ENCODE results near the gene HIPK1.

Gene HIPK1

DNA sequence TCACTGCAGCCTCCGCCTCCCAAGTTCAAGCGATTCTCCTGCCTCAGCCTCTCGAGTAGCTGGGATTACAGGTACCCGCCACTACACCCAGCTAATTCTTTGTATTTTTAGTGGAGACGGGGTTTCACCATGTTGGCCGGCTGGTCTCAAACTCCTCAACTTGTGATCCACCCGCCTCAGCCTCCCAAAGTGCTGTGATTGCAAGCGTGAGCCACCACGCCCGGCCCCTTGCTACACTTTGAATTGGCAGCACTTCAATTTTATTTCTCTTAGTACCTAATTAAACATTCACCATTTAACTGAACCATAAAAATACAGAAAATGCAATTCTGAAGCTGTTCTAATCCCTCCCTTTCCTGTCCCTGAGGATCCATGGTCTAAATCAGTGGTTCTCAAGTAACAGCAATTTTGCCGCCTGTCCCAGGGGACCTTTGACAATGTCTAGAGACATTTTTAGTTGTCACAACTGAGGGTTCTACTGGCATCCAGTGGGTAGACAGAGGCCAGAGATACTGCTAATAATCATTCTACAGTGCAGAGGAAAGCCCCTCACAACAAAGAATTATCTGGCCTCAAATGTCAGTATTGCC, 37.4 kb upstream of the HIPK1 start:
- TF ChIP-seq, protein P1, sequence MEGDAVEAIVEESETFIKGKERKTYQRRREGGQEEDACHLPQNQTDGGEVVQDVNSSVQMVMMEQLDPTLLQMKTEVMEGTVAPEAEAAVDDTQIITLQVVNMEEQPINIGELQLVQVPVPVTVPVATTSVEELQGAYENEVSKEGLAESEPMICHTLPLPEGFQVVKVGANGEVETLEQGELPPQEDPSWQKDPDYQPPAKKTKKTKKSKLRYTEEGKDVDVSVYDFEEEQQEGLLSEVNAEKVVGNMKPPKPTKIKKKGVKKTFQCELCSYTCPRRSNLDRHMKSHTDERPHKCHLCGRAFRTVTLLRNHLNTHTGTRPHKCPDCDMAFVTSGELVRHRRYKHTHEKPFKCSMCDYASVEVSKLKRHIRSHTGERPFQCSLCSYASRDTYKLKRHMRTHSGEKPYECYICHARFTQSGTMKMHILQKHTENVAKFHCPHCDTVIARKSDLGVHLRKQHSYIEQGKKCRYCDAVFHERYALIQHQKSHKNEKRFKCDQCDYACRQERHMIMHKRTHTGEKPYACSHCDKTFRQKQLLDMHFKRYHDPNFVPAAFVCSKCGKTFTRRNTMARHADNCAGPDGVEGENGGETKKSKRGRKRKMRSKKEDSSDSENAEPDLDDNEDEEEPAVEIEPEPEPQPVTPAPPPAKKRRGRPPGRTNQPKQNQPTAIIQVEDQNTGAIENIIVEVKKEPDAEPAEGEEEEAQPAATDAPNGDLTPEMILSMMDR (IDR thresholded peaks at IDR 0.05; ENCODE audit: low read depth, low read length), result no peak
- no peak for DNase-seq (ENCODE audit: extremely low read depth, low read depth)

- TF ChIP-seq, protein P1 (IDR thresholded peaks at IDR 0.05; ENCODE audit: low read depth, low read length), result no peak
- DNase-seq (ENCODE audit: extremely low read depth, low read depth), result no peak
These were observed 35.9 kb upstream of the HIPK1 start for GRCh38 chr1:113893267-113893666.

- TF ChIP-seq, protein P1 (IDR thresholded peaks at IDR 0.05; ENCODE audit: low read depth, low read length), result no peak
- DNase-seq (ENCODE audit: extremely low read depth, low read depth), result no peak
These were observed 34.0 kb upstream of the HIPK1 start for GRCh38 chr1:113895098-113895497.

GRCh38 chr1:113895961-113896360, 33.2 kb upstream of the HIPK1 start:
- TF ChIP-seq, protein P1 (IDR thresholded peaks at IDR 0.05; ENCODE audit: low read depth, low read length), result no peak
- DNase-seq (ENCODE audit: extremely low read depth, low read depth), result no peak

GRCh38 chr1:113898241-113898814, 30.8 kb upstream of the HIPK1 start:
- TF ChIP-seq, protein P1 (IDR thresholded peaks at IDR 0.05; ENCODE audit: low read depth, low read length), result no peak
- DNase-seq (ENCODE audit: extremely low read depth, low read depth), result no peak

GRCh38 chr1:113899111-113899510, 30.0 kb upstream of the HIPK1 start:
- TF ChIP-seq, protein P1 (IDR thresholded peaks at IDR 0.05; ENCODE audit: low read depth, low read length), result no peak
- DNase-seq (ENCODE audit: extremely low read depth, low read depth), result no peak

DNA sequence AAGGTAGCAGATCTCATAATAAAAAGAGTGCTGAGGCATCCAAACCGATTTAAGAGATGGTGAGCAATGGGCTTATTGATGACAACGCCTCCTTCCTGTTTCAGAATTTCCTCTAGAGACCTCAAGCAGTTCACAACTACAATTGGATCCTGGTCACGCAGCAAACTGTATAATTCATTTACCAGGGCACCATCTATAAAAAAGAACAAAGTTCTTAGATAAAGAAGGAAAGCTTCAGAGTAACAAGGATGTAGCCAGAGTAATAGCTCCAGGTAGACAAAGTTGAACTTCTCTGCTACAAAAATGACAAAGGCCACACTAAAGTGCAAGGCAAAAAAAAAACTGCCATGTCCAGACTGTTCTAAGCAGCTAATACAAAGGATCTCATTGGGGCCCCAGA, 27.9 kb upstream of the HIPK1 start:
- TF ChIP-seq, protein P1 (IDR thresholded peaks at IDR 0.05; ENCODE audit: low read depth, low read length), result no peak
- DNase-seq (ENCODE audit: extremely low read depth, low read depth), result no peak

All from AG09319 (cell line).